ENCODE data around the gene RAB5B.

The RAB5B gene

GRCh38 chr12:55965941-55966407 lies 7.9 kb upstream of the RAB5B start, which contains the start of gene PMEL:
PMEL (minus strand) TSS chr12:55966042; CDS start chr12:55966011, 31 bp downstream.
- no peak for DNase-seq (ENCODE audit: low read depth, low spot score)
- ChIA-PET CTCF (interaction anchor here (1.0 kb wide), 1 partner anchor 25 kb away, joined by 3 read pairs; no protein-coding TSS in a partner anchor), POLR2A (interaction anchor here (0.7 kb wide), 1 partner anchor 152 kb away, joined by 3 read pairs; the partner anchor contains the start of gene ZC3H10)
- TF ChIP-seq, protein P1, sequence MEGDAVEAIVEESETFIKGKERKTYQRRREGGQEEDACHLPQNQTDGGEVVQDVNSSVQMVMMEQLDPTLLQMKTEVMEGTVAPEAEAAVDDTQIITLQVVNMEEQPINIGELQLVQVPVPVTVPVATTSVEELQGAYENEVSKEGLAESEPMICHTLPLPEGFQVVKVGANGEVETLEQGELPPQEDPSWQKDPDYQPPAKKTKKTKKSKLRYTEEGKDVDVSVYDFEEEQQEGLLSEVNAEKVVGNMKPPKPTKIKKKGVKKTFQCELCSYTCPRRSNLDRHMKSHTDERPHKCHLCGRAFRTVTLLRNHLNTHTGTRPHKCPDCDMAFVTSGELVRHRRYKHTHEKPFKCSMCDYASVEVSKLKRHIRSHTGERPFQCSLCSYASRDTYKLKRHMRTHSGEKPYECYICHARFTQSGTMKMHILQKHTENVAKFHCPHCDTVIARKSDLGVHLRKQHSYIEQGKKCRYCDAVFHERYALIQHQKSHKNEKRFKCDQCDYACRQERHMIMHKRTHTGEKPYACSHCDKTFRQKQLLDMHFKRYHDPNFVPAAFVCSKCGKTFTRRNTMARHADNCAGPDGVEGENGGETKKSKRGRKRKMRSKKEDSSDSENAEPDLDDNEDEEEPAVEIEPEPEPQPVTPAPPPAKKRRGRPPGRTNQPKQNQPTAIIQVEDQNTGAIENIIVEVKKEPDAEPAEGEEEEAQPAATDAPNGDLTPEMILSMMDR (IDR thresholded peaks at IDR 0.05; ENCODE audit: insufficient read depth, low read length, missing control alignments): no peak
- peak within 1 kb of the TSS; percentile 85 for H3K4me3 ChIP-seq (ENCODE audit: low read depth, low read length)

DNA sequence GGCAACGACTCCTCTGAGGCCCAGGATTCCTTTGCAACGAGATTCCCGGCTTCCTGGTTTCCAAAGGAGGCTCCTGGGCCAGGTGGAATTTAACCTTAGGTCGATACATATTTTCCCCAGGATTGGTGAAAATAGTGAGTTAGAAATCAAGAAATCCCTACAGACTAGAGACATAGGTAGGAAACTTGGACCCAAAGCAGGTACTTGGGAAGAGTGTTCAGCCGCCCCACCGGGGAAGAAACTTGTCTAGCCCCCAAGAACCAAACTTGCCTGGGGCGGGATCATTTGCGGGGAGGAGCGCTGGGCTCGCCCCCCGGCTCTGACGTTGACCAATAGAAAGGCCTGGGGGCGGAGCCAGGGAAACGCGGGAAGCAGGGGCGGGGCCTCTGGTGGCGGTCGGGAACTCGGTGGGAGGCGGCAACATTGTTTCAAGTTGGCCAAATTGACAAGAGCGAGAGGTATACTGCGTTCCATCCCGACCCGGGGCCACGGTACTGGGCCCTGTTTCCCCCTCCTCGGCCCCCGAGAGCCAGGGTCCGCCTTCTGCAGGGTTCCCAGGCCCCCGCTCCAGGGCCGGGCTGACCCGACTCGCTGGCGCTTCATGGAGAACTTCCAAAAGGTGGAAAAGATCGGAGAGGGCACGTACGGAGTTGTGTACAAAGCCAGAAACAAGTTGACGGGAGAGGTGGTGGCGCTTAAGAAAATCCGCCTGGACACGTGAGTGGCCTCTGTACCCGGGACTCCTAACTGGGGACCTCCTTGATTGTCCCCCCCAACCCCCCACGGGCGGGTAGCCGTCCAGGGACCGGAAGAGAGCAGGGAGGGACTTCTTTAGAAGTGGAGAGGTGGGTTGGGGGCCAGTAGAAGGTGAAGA lies 7.2 kb upstream of the RAB5B start, which contains the start of gene CDK2:
CDK2 (plus strand) TSS at position 423 of the 874 bp plus-strand sequence; CDS start at position 602, 179 bp downstream.
- ChIA-PET POLR2A (interaction anchor here (0.7 kb wide), 1 partner anchor 151 kb away, joined by 3 read pairs; the partner anchor contains the start of gene ZC3H10), CTCF (interaction anchor here (1.0 to 2.3 kb wide), 3 partner anchors 14 to 63 kb away, joined by 3 to 12 read pairs (median 4); no protein-coding TSS in a partner anchor)
- peak within 1 kb of the TSS; percentile 85 for H3K4me3 ChIP-seq (ENCODE audit: low read depth, low read length)
- DNase-seq (ENCODE audit: low read depth, low spot score): no peak
- TF ChIP-seq, protein P1 (IDR thresholded peaks at IDR 0.05; ENCODE audit: insufficient read depth, low read length, missing control alignments): no peak

- CTCF ChIA-PET: interaction anchor here (2.3 kb wide), 2 partner anchors 27 to 30 kb away, joined by 11 to 12 read pairs; no protein-coding TSS in a partner anchor
- TF ChIP-seq, protein P1 (IDR thresholded peaks at IDR 0.05; ENCODE audit: insufficient read depth, low read length, missing control alignments): no peak
- POLR2A ChIA-PET: no interaction called here
- no peak for DNase-seq (ENCODE audit: low read depth, low spot score)
- no peak overlapping the region for H3K4me3 ChIP-seq (ENCODE audit: low read depth, low read length)
These were observed 4.5 kb upstream of the RAB5B start for GRCh38 chr12:55969356-55969755.

- no peak overlapping the region for H3K4me3 ChIP-seq (ENCODE audit: low read depth, low read length)
- POLR2A ChIA-PET: no interaction called here
- CTCF ChIA-PET: interaction anchor here (1.1 kb wide), 2 partner anchors 25 to 30 kb away, joined by 3 to 5 read pairs; no protein-coding TSS in a partner anchor
- no peak for DNase-seq (ENCODE audit: low read depth, low spot score)
- TF ChIP-seq, protein P1 (IDR thresholded peaks at IDR 0.05; ENCODE audit: insufficient read depth, low read length, missing control alignments): no peak
These were observed 3.1 kb upstream of the RAB5B start for GRCh38 chr12:55970775-55971174.

- CTCF ChIA-PET: interaction anchor here (1.0 to 1.2 kb wide), 2 partner anchors 17 to 24 kb away, joined by 3 to 4 read pairs; no protein-coding TSS in a partner anchor
- TF ChIP-seq, protein P1 (IDR thresholded peaks at IDR 0.05; ENCODE audit: insufficient read depth, low read length, missing control alignments): no peak
- DNase-seq (ENCODE audit: low read depth, low spot score): no peak
- H3K4me3 ChIP-seq (ENCODE audit: low read depth, low read length): no peak overlapping the region
- POLR2A ChIA-PET: no interaction called here
These were observed 1.8 kb upstream of the RAB5B start for GRCh38 chr12:55972042-55972441.

DNA sequence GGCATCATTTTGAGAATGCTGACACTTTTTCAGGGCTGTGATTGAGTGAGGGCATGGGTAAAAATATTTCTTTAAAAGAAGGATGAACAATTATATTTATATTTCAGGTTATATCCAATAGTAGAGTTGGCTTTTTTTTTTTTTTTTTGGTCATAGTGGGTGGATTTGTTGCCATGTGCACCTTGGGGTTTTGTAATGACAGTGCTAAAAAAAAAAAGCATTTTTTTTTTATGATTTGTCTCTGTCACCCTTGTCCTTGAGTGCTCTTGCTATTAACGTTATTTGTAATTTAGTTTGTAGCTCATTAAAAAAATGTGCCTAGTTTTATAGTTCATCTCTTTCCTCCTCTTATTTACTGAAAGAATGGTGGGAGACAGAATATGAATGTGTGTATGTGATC lies 1.4 kb upstream of the RAB5B start:
- ChIA-PET POLR2A (no interaction called here), CTCF (interaction anchor here (1.0 to 1.2 kb wide), 2 partner anchors 17 to 23 kb away, joined by 3 to 4 read pairs; no protein-coding TSS in a partner anchor)

More for the DNA sequence above, 1.4 kb upstream of the RAB5B start:
- no peak for DNase-seq (ENCODE audit: low read depth, low spot score)
- TF ChIP-seq, protein P1 (IDR thresholded peaks at IDR 0.05; ENCODE audit: insufficient read depth, low read length, missing control alignments): no peak
- H3K4me3 ChIP-seq (ENCODE audit: low read depth, low read length): peak overlapping the region; percentile 72

Measured in AG04449 (cell line).